Activated naive CD8-positive, alpha-beta T cell treated with anti-CD3 and anti-CD28 coated beads, Interleukin-2, amount 10 ng/mL, durations not matched to agents 7 days and 5 days (primary cell): Measurements from ENCODE around the gene LONRF2. TPM values are rescaled to one million over a fixed set of nuclear protein-coding genes. Genes with fewer than 3 reads are reported as not detected.
A peak's percentile ranks its signal among the peaks of the same experiment; 100 is the strongest.

ENCODE experiments used
- ATAC-seq: fragments of 150-1000 bp; cut with Tn5 transposase; one replicate; pipeline ENCODE4 v1.10.0; 2021; ENCODE audit warnings: low read depth, moderate library complexity
- POLR2A ChIA-PET: fragments of 350-600 bp; sonication (Branson Sonifier 250); formaldehyde crosslinking; loops from one replicate; lab custom pipeline; 2021; ENCODE audit warnings: antibody characterized with exemption; lab: Charles Lee
- DNase-seq: peaks from one replicate; pipeline ENCODE4 v3.0.0; 2021
- H3K27ac Mint-ChIP-seq: one replicate; pipeline ENCODE4 v1.8.0; 2022; ENCODE audit warnings: mild to moderate bottlenecking, mixed read lengths
- H3K27me3 Mint-ChIP-seq: one replicate; pipeline ENCODE4 v1.8.0; 2022; ENCODE audit warnings: mild to moderate bottlenecking, moderate library complexity, mixed read lengths
- H3K36me3 Mint-ChIP-seq: one replicate; pipeline ENCODE4 v1.8.0; 2021; ENCODE audit warnings: mild to moderate bottlenecking, mixed read lengths
- H3K4me1 Mint-ChIP-seq: one replicate; pipeline ENCODE4 v1.8.0; 2021; ENCODE audit warnings: mixed read lengths
- H3K4me3 Mint-ChIP-seq: one replicate; pipeline ENCODE4 v1.8.0; 2022; ENCODE audit warnings: mild to moderate bottlenecking, moderate library complexity, mixed read lengths
- H3K9me3 Mint-ChIP-seq: one replicate; pipeline ENCODE4 v1.8.0; 2021; ENCODE audit warnings: mixed read lengths
- total RNA-seq, 2 experiments: library from RNA; stranded (reverse); gene quantifications; one replicate each; pipeline ENCODE4 v1.2.3, GENCODE V29; 2021

Gene LONRF2
- total RNA-seq, 2 experiments from 2014 or later, result 0.08 to 0.09 TPM

DNA sequence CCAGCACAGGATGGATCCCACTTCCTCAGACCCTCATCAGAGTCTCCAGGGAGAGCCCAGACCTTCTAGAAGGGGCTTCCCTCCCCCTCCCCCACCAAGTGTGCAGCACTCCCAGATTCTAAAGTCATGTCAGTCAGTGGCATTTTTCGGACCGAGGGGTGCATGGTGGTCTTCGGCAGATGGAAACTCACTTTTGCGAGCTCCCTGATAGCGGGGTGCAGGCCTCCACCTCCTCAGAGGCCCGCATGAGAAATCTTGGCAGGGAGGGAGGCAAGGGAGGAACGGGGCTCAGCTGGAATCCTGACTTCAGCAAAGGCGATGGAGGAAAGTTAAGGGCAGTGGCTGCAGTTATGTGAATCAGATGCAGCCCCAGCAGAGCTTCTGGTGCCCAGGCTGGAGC, 58.2 kb downstream of the LONRF2 start:
- DNase-seq, result no peak
- Mint-ChIP-seq H3K27ac (no peak overlapping the region), H3K27me3 (no peaks in the 10 kb centered on the region), H3K4me3 (no peak overlapping the region), H3K9me3 (no peaks in the 10 kb centered on the region), H3K36me3 (no peaks in the 10 kb centered on the region), H3K4me1 (peaks cover 2% of the 10 kb centered on the region)
- POLR2A ChIA-PET, result no interaction called here
- no peak for ATAC-seq

DNA sequence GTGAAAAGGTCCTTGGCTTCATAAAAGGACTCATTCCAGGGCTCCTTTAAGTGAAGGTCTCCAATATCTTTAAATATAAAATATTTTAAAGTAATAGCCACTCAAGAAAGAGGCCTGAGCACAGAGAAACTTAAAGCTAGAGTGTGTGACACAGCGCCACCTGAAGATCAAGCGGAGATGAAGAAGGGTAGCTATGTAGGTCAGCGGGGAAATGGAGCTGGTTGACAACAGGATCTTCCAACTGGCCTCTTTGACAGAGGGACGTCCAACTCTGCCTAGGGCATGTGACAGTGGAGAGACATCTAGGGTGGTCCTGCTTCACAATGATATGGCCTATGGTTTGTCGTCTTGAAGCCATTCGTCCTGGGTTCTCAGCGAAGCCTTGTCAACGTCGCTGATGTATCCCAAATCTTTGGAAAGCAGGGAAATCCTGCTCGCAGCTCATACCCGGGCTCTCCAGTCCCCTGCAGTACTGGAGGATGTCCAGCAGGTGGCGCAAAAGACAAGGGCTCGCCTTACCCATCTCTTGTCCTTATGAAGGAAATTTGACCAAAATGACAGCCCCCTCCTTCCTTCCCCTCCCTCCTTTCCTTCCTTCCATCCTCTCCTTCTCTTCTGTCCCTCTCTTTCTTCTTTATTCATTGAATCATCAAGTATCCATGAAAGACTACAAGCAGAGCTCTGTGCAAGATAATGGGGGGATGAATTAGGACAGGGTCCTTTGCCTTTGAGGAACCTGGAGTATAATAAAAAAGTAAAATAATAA, 59.6 kb downstream of the LONRF2 start:
- ATAC-seq, result no peak
- no peaks in the 10 kb centered on the region for H3K9me3 Mint-ChIP-seq
- H3K4me1 Mint-ChIP-seq, result peaks cover 2% of the 10 kb centered on the region

DNA sequence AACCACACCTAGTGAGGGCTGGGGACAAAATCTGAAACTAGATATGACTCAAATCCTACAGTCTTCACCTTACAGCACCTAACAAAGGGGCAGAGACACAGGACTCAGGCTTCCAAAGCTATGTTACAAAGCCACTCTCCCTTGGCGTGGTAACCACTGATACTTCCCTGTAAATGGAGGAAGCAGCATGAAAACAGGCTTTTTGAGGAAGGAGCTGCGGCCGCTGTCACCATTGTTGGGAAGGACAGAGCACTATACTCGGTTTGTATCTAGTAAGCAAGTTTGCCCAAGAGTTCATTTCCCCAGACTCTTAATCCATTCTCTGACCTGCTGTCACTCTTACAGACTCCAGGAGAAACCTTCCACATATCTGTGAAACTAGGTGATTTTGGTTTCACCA, 60.3 kb downstream of the LONRF2 start:
- no peak overlapping the region for H3K4me3 Mint-ChIP-seq

More for the DNA sequence above, 59.6 kb downstream of the LONRF2 start:
- Mint-ChIP-seq H3K36me3 (no peaks in the 10 kb centered on the region), H3K4me3 (no peak overlapping the region), H3K27me3 (peaks cover 5% of the 10 kb centered on the region), H3K27ac (no peak overlapping the region)
- DNase-seq, result peak; percentile 61
- POLR2A ChIA-PET, result interaction anchor here (0.6 kb wide), 1 partner anchor 70 kb away, joined by 3 read pairs; no protein-coding TSS in a partner anchor

DNA sequence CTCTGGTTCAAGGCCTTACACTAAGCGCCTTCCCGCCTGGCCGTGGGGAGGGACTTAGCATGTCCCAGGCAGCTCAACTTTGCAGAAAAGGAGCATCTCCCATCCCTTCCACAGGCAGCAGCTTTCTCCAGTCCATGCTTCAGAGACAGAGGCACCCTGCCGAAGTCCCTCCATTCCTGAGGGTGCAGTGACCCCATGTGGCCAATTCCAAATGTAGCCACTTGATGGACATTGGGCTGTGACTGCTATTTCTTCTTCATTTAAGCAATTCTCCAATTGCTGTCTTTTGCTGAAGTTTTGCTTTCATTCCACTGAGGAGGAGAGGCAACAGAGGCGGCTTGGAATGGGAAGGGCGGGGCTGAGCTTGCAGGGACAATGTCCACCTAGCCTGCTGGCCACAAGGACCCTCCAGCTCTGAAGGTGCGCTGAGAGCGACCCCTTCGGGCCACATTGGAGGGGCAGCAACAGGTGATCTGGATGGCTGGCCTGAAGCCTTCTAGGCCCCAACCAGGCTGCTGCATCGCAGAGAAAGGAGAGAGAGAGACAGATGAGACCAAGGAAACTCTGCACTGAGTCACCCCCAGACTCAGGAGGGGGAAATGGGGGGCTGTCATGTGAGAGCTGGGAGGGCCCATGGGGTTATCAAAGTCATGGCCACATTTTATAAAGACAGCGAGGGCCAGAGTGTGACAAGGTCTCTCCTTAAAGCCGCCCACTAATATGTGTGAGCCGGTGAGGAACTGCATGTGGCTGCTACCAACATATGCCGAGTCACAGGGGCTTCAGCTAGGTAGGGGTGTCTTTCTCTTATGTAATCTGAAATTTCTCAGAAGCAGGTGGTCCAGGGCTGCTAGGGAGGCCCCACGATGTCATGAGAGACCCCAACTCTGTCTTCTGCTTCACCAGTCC, 61.3 kb downstream of the LONRF2 start:
- H3K36me3 Mint-ChIP-seq, result no peaks in the 10 kb centered on the region
- H3K27me3 Mint-ChIP-seq, result peaks cover 5% of the 10 kb centered on the region
- no peak overlapping the region for H3K4me3 Mint-ChIP-seq
- H3K4me1 Mint-ChIP-seq, result peaks cover 2% of the 10 kb centered on the region
- DNase-seq, result no peak
- no peak overlapping the region for H3K27ac Mint-ChIP-seq
- no peak for ATAC-seq
- no peaks in the 10 kb centered on the region for H3K9me3 Mint-ChIP-seq
- POLR2A ChIA-PET, result no interaction called here

More for the DNA sequence above, 60.3 kb downstream of the LONRF2 start:
- no peaks in the 10 kb centered on the region for H3K36me3 Mint-ChIP-seq
- peaks cover 5% of the 10 kb centered on the region for H3K27me3 Mint-ChIP-seq
- H3K9me3 Mint-ChIP-seq, result no peaks in the 10 kb centered on the region
- DNase-seq (no peak), ATAC-seq (no peak)
- H3K27ac Mint-ChIP-seq, result no peak overlapping the region
- POLR2A ChIA-PET, result no interaction called here
- peaks cover 2% of the 10 kb centered on the region for H3K4me1 Mint-ChIP-seq

DNA sequence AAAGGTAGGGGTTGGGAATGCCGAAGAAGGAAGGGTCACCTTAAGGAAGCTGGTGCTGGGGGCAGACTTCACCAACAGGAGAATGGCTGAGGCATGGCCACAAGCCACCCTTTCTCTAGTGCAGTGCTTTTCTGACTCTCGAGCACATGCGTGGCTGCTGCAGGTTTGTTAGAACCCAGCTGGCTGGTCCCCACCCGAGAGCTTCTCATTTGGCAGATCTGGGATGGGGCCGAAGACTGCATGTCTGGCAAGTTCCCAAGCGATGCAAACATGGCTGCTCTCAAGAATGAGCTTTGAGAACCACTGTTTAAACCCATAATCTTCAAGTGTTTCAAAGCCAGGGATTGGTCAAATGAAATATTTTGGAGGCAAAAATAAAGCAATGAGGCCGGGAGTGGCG, 63.2 kb downstream of the LONRF2 start:
- H3K27me3 Mint-ChIP-seq, result peaks cover 5% of the 10 kb centered on the region

DNA sequence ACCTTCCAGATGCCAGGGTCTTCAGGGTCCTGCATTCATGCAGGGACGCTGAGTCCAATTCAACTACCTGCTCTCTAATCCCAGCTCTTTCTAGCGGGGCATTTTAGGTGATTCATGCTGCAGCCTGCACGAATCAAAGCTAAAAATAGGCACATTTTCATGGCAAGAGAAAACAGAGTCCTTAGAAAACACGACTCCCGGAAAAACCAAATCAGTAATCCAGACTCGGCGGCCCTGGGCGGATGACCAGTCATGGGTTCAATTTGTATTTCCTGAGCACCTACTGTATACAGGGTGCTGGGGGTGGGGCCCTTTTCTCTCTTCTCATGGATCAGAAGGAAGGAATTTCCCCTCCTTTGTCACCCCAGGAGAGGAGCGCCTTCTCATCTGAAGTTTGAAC, 64.4 kb downstream of the LONRF2 start:
- Mint-ChIP-seq H3K9me3 (no peaks in the 10 kb centered on the region), H3K36me3 (no peaks in the 10 kb centered on the region), H3K27ac (no peak overlapping the region)

More for the DNA sequence above, 63.2 kb downstream of the LONRF2 start:
- Mint-ChIP-seq H3K4me3 (no peak overlapping the region), H3K27ac (no peak overlapping the region), H3K9me3 (no peaks in the 10 kb centered on the region), H3K4me1 (peaks cover 2% of the 10 kb centered on the region), H3K36me3 (no peaks in the 10 kb centered on the region)
- DNase-seq, result no peak
- POLR2A ChIA-PET, result no interaction called here
- ATAC-seq, result no peak

DNA sequence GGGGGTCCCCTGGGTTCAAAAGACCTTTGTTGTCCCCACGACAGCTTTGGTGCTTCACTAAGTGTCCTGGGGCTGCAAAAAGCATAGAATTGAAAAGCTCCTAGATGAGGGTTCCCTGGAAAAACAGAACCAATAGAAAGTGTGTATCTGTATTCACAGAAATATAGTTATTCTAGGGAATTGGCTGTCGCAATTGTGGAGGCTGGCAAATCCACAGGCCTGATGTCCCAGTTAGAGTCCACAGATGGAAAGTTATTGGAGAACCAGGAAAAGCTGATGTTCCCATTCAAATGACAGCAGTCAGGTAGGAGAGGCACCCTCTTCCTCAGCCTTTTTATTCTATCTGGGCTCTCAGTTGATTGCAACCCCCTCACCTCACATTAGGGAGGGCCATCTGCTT, 65.5 kb downstream of the LONRF2 start:
- H3K27ac Mint-ChIP-seq, result no peak overlapping the region
- no peaks in the 10 kb centered on the region for H3K36me3 Mint-ChIP-seq
- ATAC-seq (no peak), DNase-seq (no peak)
- POLR2A ChIA-PET, result no interaction called here
- H3K9me3 Mint-ChIP-seq, result no peaks in the 10 kb centered on the region
- H3K27me3 Mint-ChIP-seq, result peaks cover 5% of the 10 kb centered on the region
- no peak overlapping the region for H3K4me3 Mint-ChIP-seq
- H3K4me1 Mint-ChIP-seq, result no peaks in the 10 kb centered on the region

More for the DNA sequence above, 64.4 kb downstream of the LONRF2 start:
- DNase-seq, result no peak
- H3K27me3 Mint-ChIP-seq, result peaks cover 5% of the 10 kb centered on the region
- no peak overlapping the region for H3K4me3 Mint-ChIP-seq
- ATAC-seq, result no peak
- H3K4me1 Mint-ChIP-seq, result peaks cover under 1% of the 10 kb centered on the region
- POLR2A ChIA-PET, result interaction anchor here (0.5 kb wide), 1 partner anchor 254 kb away, joined by 4 read pairs; no protein-coding TSS in a partner anchor

DNA sequence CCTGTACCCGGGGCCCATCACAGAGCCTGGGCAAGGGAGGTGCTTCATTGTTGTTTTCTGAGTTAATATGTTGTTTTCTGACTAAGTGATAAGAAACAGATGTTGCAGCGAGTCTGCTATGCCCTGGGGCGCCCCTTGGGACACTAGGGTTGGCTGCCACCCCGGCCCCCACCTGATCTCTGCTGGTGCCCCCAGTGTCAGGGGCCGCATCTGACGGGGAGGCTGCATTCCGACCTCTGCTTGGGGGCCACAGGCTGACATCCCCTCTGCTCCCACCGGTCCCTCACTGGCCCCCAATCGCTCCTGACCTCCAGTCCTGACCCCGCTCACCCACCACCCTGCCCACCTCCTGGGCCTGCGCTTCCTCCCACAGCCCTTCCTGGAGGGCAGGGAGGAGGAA, 65.9 kb downstream of the LONRF2 start:
- H3K27me3 Mint-ChIP-seq, result peaks cover 5% of the 10 kb centered on the region
- DNase-seq (no peak), ATAC-seq (no peak)
- no peak overlapping the region for H3K27ac Mint-ChIP-seq
- H3K4me1 Mint-ChIP-seq, result no peaks in the 10 kb centered on the region
- no peaks in the 10 kb centered on the region for H3K36me3 Mint-ChIP-seq
- POLR2A ChIA-PET, result no interaction called here
- H3K4me3 Mint-ChIP-seq, result no peak overlapping the region
- no peaks in the 10 kb centered on the region for H3K9me3 Mint-ChIP-seq

DNA sequence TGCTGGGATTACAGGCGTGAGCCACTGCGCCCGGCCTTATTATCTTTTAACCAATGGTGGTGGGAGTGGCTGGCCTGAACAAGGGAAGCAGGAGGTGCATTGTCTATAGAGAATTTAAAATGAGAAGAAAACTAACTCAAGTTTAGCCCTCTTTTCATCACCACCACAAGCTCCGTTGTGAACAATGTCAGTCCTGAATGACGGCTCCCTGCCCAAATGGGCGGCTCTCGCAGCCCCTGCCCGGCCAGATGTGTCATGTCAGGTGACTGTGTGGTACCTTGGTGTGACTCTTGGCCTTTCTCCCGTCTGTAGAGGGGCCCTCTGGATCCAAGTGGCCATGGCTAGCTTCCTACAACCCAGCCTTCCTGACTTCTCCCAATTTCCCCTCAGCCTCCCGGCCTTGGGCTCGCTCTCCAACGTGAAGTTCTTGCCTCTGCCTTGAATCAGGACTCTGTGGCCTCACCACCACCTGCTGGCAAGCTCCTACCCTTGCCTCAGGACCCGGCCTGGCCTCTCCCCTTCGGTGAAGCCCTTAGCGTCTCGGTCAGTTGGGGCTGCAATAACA, 67.6 kb downstream of the LONRF2 start:
- no peaks in the 10 kb centered on the region for H3K4me1 Mint-ChIP-seq
- H3K27ac Mint-ChIP-seq, result no peak overlapping the region
- peaks cover 10% of the 10 kb centered on the region for H3K27me3 Mint-ChIP-seq
- POLR2A ChIA-PET, result no interaction called here
- DNase-seq, result no peak
- ATAC-seq, result no peak
- H3K9me3 Mint-ChIP-seq, result no peaks in the 10 kb centered on the region
- no peaks in the 10 kb centered on the region for H3K36me3 Mint-ChIP-seq
- H3K4me3 Mint-ChIP-seq, result no peak overlapping the region

DNA sequence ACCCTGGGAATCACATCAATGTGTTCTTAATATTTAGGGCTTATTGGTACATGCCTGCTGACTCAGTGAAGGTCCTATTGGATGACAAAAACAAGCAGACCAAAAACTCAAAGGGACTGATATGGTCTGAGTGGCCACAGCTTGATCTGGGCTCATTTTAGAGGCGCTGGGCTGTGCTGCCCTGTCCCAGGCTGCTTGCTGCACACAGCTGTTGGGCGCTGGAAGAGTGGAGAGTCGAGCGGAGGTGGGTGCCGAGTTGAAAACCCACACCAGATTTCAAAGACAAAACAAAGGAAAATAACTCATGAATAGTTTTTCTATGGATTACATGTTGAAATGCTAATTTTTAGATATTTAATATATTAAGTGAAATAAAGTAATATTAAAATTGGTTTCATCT, 68.5 kb downstream of the LONRF2 start:
- H3K36me3 Mint-ChIP-seq, result no peaks in the 10 kb centered on the region

DNA sequence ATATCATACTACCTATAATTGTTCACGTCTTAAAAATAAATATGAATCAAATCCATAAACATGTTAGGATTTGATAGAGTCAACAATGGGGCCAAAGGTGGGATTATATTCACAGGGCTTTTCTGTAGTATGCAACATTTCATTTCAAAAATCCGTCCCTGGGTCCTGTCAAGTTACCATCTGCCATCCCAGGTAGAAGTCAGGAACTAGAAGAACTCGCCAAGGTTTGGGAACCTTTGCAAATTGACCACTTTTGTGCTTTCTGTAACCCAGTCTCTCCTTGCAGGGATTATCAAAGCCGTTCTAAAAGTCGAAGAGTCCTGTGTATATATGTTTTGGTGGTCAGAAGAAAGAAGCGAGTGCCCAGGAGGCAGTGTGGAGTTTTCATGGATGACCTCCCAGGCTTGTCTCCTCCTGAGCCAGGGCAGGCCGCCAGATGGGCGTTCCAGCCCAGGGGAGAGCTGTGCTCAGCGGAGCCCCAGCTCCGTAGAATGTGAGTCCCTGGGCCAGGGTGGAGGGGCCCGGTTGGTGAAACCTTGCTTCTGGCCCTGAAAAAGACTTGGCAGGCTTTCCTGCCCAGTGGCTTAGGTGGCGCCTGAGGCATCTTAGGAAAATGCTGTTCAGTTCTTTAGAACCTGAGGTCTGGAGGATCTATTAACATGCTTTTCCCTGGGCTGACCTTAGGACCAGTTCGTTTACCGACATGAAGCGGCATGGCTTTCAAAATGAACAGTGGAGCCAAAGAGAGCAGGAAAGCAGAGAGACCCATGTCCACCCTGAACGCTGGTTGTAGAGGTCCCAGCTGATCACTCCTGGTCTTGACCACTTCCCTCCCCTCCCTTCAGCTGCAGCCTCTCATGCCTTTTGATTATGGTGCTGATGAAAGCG, 69.2 kb downstream of the LONRF2 start:
- Mint-ChIP-seq H3K36me3 (no peaks in the 10 kb centered on the region), H3K27me3 (peaks cover 6% of the 10 kb centered on the region), H3K9me3 (no peaks in the 10 kb centered on the region), H3K4me1 (no peaks in the 10 kb centered on the region), H3K4me3 (no peak overlapping the region), H3K27ac (no peak overlapping the region)
- DNase-seq, result no peak
- POLR2A ChIA-PET, result no interaction called here
- no peak for ATAC-seq

More for the DNA sequence above, 68.5 kb downstream of the LONRF2 start:
- H3K4me1 Mint-ChIP-seq, result no peaks in the 10 kb centered on the region
- DNase-seq (no peak), ATAC-seq (no peak)
- POLR2A ChIA-PET, result no interaction called here
- no peak overlapping the region for H3K4me3 Mint-ChIP-seq
- peaks cover 10% of the 10 kb centered on the region for H3K27me3 Mint-ChIP-seq
- no peak overlapping the region for H3K27ac Mint-ChIP-seq
- no peaks in the 10 kb centered on the region for H3K9me3 Mint-ChIP-seq

DNA sequence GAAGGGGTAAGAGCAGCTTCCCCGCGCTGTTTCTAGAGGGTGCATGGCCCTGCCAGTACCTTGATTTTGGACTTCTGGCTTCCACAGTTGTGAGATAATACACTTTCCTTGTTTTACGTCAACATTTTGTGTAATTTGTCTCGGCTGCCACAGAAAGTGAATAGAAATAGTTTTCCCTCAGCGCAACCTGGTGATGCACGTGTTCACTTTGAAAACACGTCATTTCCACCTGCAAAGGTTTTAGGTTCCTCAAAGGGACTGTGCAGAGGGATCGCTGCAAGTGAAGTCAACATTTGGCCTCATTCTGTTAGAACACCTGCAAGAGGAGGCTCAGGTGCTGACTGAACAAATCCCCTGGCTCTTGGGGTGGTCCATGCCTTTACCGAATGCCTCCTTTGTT, 71.7 kb downstream of the LONRF2 start:
- peaks cover 6% of the 10 kb centered on the region for H3K27me3 Mint-ChIP-seq
- DNase-seq, result no peak
- POLR2A ChIA-PET, result no interaction called here
- H3K4me3 Mint-ChIP-seq, result no peak overlapping the region
- H3K9me3 Mint-ChIP-seq, result no peaks in the 10 kb centered on the region
- no peaks in the 10 kb centered on the region for H3K4me1 Mint-ChIP-seq
- H3K27ac Mint-ChIP-seq, result no peak overlapping the region
- no peaks in the 10 kb centered on the region for H3K36me3 Mint-ChIP-seq
- ATAC-seq, result no peak

DNA sequence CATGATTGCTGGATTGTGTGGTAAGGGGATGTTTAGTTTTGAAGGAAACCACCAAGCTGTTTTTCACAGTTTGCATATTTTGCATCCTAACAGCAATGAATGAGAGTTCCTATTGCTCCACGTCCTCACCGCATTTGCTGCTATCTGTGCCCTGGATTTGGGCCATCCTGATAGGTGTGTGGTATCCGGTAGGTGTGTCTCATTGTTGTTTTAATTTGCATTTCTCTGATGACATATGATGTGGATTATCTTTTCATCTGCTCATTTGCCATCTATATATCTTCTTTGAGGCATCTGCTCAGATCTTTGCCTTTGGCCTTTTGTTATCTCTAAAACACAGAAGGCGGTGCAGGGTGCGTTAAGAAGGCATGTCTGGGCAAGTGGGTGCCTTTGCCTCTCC, 73.3 kb downstream of the LONRF2 start:
- H3K36me3 Mint-ChIP-seq, result no peaks in the 10 kb centered on the region
- POLR2A ChIA-PET, result no interaction called here
- no peak for DNase-seq

More for the DNA sequence above, 73.3 kb downstream of the LONRF2 start:
- no peak for ATAC-seq
- Mint-ChIP-seq H3K27ac (no peak overlapping the region), H3K4me1 (no peaks in the 10 kb centered on the region), H3K4me3 (no peak overlapping the region), H3K27me3 (peaks cover 6% of the 10 kb centered on the region), H3K9me3 (no peaks in the 10 kb centered on the region)
